HL-60/S4 treated with retinoic acid at 250 ng/mL for 4 days and 3 days (cell line): Measurements from ENCODE around the gene SH3RF3.
"Not testable (repeated sequence)": the region's sequence is repeated elsewhere in the genome, so short reads cannot be mapped to it uniquely, and the experiment has no call there.

Source experiments
- in situ Hi-C: fragments of 300-500 bp; cut with MboI; formaldehyde crosslinking; loops from 2 replicates; pipeline ENCODE4 v1.7.0; 2022; ENCODE audit warnings: low sequenced_read_pairs

The SH3RF3 gene

GRCh38 chr2:109213646-109214433 is 84.8 kb downstream of the SH3RF3 start:
- in situ Hi-C loops = no loop called here

- in situ Hi-C loops = no loop called here
Measured at GRCh38 chr2:109214651-109215371, 85.8 kb downstream of the SH3RF3 start.

- in situ Hi-C loops = no loop called here
Measured at GRCh38 chr2:109215866-109216265, 86.9 kb downstream of the SH3RF3 start.

GRCh38 chr2:109216332-109216731 is 87.3 kb downstream of the SH3RF3 start:
- in situ Hi-C loops = no loop called here

- in situ Hi-C loops = no loop called here
Measured at GRCh38 chr2:109217362-109218086, 88.5 kb downstream of the SH3RF3 start.

GRCh38 chr2:109218087-109218791 is 89.2 kb downstream of the SH3RF3 start:
- in situ Hi-C loops = no loop called here

- in situ Hi-C loops = no loop called here
Measured at GRCh38 chr2:109218792-109219126, 89.8 kb downstream of the SH3RF3 start.

- in situ Hi-C loops = no loop called here
Measured at GRCh38 chr2:109220860-109221259, 91.9 kb downstream of the SH3RF3 start.

GRCh38 chr2:109221316-109221715 is 92.3 kb downstream of the SH3RF3 start:
- in situ Hi-C loops = not testable (repeated sequence)

- in situ Hi-C loops = no loop called here
Measured at GRCh38 chr2:109222422-109222821, 93.4 kb downstream of the SH3RF3 start.

GRCh38 chr2:109222825-109223471 is 93.9 kb downstream of the SH3RF3 start:
- in situ Hi-C loops = no loop called here

GRCh38 chr2:109223490-109223889 is 94.5 kb downstream of the SH3RF3 start:
- in situ Hi-C loops = no loop called here

- in situ Hi-C loops = not testable (repeated sequence)
Measured at GRCh38 chr2:109224341-109224740, 95.3 kb downstream of the SH3RF3 start.

- in situ Hi-C loops = no loop called here
Measured at GRCh38 chr2:109225170-109225782, 96.3 kb downstream of the SH3RF3 start.

- in situ Hi-C loops = no loop called here
Measured at GRCh38 chr2:109226128-109226527, 97.1 kb downstream of the SH3RF3 start.

- in situ Hi-C loops = no loop called here
Measured at GRCh38 chr2:109226622-109227021, 97.6 kb downstream of the SH3RF3 start.

GRCh38 chr2:109229094-109229675 is 100.2 kb downstream of the SH3RF3 start:
- in situ Hi-C loops = no loop called here

GRCh38 chr2:109230941-109231420 is 102.0 kb downstream of the SH3RF3 start:
- in situ Hi-C loops = no loop called here

GRCh38 chr2:109231428-109231827 is 102.4 kb downstream of the SH3RF3 start:
- in situ Hi-C loops = no loop called here
